GM19467 (cell line): ENCODE results near the gene RAPH1.

Experiments
- ATAC-seq: cut with Tn5 transposase; IDR thresholded peaks from one replicate; pipeline ENCODE4 v1.9.1; 2021; ENCODE audit warnings: mild to moderate bottlenecking, moderate library complexity; ENCODE audit not compliant: unreplicated experiment

Gene RAPH1, protein sequence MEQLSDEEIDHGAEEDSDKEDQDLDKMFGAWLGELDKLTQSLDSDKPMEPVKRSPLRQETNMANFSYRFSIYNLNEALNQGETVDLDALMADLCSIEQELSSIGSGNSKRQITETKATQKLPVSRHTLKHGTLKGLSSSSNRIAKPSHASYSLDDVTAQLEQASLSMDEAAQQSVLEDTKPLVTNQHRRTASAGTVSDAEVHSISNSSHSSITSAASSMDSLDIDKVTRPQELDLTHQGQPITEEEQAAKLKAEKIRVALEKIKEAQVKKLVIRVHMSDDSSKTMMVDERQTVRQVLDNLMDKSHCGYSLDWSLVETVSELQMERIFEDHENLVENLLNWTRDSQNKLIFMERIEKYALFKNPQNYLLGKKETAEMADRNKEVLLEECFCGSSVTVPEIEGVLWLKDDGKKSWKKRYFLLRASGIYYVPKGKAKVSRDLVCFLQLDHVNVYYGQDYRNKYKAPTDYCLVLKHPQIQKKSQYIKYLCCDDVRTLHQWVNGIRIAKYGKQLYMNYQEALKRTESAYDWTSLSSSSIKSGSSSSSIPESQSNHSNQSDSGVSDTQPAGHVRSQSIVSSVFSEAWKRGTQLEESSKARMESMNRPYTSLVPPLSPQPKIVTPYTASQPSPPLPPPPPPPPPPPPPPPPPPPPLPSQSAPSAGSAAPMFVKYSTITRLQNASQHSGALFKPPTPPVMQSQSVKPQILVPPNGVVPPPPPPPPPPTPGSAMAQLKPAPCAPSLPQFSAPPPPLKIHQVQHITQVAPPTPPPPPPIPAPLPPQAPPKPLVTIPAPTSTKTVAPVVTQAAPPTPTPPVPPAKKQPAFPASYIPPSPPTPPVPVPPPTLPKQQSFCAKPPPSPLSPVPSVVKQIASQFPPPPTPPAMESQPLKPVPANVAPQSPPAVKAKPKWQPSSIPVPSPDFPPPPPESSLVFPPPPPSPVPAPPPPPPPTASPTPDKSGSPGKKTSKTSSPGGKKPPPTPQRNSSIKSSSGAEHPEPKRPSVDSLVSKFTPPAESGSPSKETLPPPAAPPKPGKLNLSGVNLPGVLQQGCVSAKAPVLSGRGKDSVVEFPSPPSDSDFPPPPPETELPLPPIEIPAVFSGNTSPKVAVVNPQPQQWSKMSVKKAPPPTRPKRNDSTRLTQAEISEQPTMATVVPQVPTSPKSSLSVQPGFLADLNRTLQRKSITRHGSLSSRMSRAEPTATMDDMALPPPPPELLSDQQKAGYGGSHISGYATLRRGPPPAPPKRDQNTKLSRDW

GRCh38 chr2:203535078-203535783 is at the start of gene RAPH1:
TSS of gene RAPH1 (minus strand) at chr2:203535301. CDS start at chr2:203495353, 39,948 bp downstream.
- peak; percentile 63 for ATAC-seq

- ATAC-seq = no peak
Observed at GRCh38 chr2:203584784-203585183, 49.7 kb upstream of the RAPH1 start.

DNA sequence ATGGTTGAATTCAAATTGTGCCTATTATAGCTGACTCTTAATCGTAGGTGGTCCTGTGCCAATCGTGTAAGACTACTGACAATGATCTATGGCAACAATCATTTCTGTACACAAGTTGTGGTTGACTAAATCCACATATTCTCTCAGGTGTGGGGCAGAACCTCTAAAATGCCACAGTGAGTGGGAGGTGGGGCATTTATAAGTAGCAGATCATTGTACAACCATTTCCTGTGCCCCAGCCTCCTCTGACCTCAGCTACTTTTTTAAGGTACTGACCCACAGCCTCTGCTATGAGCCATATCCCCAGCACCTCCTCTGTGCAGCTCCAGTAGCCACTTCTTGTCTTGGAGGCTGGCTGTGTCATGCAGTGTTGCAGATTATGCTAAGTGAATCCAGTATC is 48.6 kb upstream of the RAPH1 start:
- peak; percentile 49 for ATAC-seq

DNA sequence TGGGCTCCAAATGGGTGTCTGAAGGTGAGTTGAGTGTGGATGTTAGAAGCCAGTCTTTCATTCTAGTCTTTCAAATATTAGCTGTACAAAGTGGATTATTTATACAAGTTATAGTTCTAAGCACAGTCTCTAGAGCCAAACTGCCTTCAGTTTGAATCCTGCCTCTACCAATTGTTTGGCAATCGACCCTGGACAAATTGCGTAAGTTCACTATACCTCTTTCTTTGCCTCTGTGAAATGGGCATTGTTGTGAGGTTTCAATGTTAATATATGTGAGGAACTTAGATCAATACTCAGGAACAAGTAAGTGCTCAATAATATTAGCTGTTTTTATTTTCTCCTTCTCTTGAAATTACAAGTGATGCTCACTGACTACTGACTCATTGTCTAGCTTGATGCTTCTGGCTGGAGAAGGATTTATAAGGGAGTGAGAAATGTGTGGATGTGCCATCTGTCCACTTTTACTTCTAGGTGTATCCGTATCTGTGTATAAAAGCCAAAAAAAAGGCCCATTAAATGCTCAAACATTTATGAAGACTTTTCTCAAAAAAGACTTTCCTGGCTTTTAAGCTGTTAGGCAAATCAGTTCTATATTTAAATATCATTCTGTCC is 48.1 kb upstream of the RAPH1 start:
- no peak for ATAC-seq

DNA sequence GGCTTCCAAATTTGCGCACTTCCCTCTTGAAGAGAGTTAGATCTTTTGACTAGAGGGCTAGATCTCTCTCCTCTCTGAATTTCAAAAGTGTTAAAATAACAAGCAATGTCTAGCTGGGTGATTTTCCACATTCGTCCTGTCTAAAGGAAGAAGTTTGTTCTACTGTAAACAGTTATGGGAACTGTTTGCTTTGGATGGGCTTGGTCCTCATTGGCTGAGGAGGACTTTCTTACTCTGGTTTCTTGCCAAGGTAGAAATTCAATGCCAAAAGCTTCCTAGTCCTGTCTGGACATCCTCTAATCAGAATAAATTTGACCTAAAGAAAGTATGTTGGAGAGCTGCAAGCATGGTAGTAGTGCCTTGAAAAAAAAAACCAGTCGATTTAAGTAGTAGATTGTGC is 47.4 kb upstream of the RAPH1 start:
- ATAC-seq = no peak

DNA sequence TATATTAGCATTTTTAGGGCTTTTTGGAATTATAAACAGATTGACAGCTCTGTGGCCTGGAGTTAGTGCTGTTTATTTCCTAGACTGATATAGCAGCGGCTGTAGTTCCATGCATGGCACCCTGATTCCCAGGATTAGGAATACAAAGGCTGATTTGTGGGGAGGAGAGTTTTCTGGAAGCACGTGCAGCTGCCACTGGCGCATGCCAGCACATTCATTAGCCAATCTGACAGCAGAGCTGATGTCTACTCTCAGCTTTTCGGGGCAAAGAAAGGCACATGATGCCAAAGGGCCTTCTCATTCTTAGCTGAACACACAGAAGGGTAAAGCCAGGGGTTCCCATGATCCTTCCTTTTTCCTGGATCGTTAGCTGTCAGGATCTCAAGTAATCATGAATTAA is 45.7 kb upstream of the RAPH1 start:
- no peak for ATAC-seq

- ATAC-seq = no peak
Observed at GRCh38 chr2:203579730-203580129, 44.6 kb upstream of the RAPH1 start.

GRCh38 chr2:203578759-203579643 is 43.9 kb upstream of the RAPH1 start:
- peak; percentile 93 for ATAC-seq

GRCh38 chr2:203574824-203575223 is 39.7 kb upstream of the RAPH1 start:
- ATAC-seq = no peak

DNA sequence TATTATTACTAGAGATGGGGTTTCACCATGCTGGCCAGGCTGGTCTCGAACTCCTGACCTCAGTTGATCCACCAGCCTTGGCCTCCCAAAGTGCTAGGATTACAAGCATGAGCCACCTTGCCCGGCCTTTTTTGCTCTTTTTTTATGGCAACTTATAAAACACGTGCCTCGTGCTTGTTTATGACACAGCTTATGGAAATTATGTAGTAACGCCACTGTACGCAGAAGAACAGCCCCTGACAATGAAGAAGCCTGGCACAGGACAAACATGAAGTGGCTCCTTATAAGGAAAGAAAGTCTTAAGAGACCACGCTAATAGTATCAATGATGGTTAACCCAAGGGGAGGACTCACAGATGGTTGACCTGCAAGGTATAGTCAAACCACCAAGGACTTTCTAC is 37.2 kb upstream of the RAPH1 start:
- ATAC-seq = no peak

DNA sequence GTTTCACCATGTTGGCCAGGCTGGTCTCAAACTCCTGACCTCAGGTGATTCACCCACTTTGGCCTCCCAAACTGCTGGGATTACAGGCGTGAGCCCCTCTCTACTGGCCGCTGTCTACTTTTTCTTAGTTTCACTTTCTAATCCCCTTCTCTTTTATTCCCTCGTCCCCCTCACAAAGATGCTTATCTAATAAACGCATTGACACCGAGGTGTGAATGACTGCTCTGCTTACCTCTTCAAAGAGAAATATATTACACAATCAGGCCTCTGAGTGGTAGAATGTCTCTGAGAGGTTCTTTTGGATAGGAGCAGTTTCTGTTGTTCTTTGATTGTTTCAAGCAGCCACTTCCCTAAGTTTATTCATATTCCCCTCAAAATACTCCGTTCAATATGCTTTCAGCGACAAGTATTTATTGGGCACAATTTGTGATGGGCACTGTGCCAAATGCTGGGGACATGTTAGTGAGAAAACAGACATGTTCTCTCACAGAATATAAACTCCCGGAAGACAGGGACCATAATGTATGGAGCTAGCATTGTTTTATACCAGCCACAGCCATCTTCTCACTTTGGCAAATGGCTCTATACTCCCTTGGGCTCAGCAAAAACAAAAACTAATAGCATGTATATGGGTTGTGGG is 34.7 kb upstream of the RAPH1 start:
- ATAC-seq = no peak

DNA sequence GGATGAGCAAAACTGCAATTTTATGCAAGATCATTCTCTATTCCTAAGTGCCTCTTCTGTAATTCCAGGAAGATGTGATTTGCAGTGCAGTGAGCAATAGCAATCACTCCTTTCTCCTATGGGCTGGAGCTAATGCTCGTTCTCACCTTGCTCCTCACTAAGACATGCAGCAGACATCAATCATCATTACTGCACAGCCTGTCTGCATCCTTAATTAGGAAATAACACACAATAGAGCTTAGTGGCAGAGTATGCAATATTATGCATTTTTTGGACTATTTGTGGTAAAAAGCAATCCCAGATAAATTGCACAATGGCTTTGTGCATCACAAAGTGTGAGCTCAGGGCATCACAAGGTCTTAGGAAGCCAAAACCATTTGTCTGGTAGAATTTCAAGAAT is 32.6 kb upstream of the RAPH1 start:
- ATAC-seq = no peak

DNA sequence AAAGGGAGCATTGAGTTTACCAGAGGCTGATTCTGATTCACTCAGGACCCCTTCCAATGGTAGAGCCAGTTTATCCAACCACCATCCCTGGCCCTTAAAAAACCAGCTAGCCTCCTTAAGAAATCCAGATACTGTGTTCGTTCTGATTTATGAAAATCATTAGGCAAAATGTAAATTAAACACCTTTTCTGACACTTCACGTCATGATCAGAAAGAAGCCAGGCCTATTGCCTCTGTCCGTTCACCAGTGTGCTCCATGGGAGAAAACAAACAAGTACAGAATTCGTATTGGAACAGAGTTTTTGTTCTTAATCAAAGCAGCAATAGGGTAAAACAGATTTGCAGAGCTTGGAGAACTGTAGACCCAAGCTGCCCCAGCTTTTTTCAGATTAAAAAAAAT is 31.1 kb upstream of the RAPH1 start:
- ATAC-seq = no peak

DNA sequence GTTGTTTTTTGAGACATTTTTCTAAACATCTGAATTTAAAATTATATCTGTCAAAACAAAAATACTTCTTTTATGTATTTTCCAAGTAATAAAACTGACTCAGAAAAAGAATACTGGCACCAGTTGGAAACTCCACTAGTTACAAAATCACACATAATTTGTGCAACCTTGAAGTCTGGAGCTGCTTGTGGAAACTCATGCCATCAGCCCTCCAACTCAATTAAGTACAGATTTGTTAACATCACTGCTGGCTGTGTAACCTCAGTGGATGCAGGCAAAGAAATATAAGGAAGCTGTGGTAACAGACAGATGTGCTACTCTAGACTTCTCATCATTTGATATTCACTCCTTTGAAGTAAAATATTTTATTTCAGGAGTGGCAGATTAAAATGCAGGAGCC is 30.0 kb upstream of the RAPH1 start:
- no peak for ATAC-seq

DNA sequence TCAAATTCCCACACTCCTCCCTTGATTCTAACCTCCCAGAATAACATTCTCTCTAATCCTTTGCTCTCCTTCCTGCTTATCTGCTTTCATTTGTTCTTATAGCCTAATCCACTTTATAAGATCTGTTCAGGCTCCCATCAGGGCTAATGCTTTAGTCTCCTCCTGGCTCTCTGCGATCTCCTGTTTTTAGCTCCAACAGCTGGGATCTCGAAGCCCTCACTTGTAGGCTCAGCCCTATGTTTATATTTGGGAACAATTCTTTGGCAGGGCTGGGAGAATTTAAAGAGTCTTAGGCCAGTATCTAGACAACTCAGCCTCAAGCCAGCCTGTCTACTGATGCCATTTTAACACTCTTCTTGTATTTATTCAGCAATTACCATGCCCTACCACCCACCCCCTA is 27.2 kb upstream of the RAPH1 start:
- ATAC-seq = no peak

- no peak for ATAC-seq
Observed at GRCh38 chr2:203559641-203560040, 24.5 kb upstream of the RAPH1 start.

DNA sequence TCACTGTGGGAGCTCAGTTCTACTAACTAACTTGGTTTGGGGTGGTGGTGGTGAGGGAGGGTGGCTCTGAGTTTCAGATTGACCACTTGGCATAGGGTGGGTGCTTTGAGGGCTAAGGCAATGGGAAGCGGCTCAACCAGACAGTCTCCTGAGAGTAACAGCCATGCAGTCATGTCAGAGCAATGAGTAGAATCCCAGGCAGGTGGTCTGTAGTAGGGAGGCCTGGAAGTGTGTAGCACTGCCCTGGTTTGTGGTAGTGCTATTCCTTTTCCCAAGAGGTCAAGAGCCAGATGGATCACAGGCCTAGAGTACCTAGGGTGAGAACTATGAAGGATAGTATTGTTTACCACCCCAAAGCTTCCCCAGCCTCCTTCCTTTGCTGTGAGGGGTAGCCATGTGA is 18.7 kb upstream of the RAPH1 start:
- no peak for ATAC-seq

GRCh38 chr2:203551778-203552177 is 16.7 kb upstream of the RAPH1 start:
- no peak for ATAC-seq

DNA sequence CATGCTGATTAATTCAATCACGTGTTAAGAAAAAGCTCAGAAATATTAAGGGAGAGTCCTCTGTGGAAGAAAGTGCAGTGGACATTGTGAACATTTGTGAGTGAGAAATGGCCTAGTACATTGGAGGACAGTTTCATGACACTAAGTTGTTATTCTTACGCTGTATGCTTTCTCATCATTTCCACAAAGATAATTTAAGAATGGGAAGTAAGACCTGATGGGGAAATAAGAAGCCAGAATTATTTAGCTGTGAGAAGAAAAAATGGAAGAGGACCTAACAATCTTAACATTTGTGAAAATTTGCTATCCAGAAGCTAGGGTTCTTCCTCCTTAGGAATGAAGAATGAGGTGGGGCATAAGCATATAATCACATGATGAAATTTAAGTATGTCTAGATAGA is 15.2 kb upstream of the RAPH1 start:
- ATAC-seq = no peak
